ENCODE measurements around the gene ACTN3. TPM values are rescaled to one million over a fixed set of nuclear protein-coding genes. Genes with fewer than 3 reads are reported as not detected.

Gene ACTN3
- total RNA-seq, 1 experiment from 2014 or later: not detected

GRCh38 chr11:66559866-66560676 is 13.4 kb downstream of the ACTN3 start:
- no peak overlapping the region for H3K4me3 Mint-ChIP-seq (ENCODE audit: unreplicated experiment)
- intact Hi-C loops (cut with micrococcal nuclease): no loop called here
- POLR2A ChIA-PET: interaction anchor here (0.5 to 0.8 kb wide), 2 partner anchors 560 to 743 kb away, joined by 3 read pairs; partner anchors contain the start of gene SSH3

DNA sequence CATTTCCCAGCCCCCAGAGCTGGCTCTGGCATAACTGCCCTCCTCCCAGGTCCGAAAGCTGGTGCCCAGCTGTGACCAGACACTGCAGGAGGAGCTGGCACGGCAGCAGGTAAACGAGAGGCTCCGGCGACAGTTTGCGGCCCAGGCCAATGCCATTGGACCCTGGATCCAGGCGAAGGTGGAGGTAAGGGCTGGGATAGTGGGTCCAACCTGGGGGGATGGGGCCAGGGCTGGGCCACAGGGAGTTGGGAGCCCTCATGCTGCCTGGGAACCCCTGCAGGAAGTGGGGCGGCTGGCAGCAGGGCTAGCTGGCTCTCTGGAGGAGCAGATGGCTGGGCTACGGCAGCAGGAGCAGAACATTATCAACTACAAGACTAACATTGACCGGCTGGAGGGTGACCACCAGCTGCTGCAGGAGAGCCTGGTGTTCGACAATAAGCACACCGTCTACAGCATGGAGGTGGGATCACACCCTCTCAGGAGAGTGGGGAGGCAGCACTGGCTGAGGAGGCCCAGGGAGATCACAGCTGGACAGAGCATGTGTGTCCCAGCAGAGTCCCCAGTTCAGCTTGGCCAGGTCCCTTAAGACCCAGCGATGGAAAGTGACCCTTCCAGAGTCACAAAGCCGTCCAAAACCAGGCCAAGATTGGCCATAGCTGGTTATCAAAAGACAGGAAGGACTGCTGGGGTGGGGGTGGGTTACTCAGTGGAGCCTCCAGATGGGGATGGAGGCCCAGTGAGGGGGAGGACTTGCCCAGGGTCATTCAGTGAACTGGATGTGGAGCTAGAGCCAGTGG is 14.7 kb downstream of the ACTN3 start:
- no peak overlapping the region for H3K27ac Mint-ChIP-seq (ENCODE audit: low read depth, unreplicated experiment)
- no TSS peak for BruUV-seq (replicated peaks)
- H3K9me3 Mint-ChIP-seq (ENCODE audit: unreplicated experiment): no peaks in the 10 kb centered on the region
- DNase-seq (ENCODE audit: unreplicated experiment): no peak
- H3K4me1 Mint-ChIP-seq (ENCODE audit: insufficient read depth, unreplicated experiment): no peaks in the 10 kb centered on the region
- intact Hi-C loops (cut with micrococcal nuclease): no loop called here
- ChIA-PET CTCF (interaction anchor here (0.6 to 0.9 kb wide), 4 partner anchors 176 to 303 kb away, joined by 3 to 5 read pairs (median 4); no protein-coding TSS in a partner anchor), POLR2A (interaction anchor here (0.6 to 2.4 kb wide), 5 partner anchors 55 to 775 kb away, joined by 3 to 8 read pairs (median 3); partner anchors contain the start of genes RBM14 and RBM4)
- H3K36me3 Mint-ChIP-seq (ENCODE audit: insufficient read depth, unreplicated experiment): no peaks in the 10 kb centered on the region
- H3K27me3 Mint-ChIP-seq (ENCODE audit: insufficient read depth, unreplicated experiment): no peaks in the 10 kb centered on the region
- TF ChIP-seq, protein P1, sequence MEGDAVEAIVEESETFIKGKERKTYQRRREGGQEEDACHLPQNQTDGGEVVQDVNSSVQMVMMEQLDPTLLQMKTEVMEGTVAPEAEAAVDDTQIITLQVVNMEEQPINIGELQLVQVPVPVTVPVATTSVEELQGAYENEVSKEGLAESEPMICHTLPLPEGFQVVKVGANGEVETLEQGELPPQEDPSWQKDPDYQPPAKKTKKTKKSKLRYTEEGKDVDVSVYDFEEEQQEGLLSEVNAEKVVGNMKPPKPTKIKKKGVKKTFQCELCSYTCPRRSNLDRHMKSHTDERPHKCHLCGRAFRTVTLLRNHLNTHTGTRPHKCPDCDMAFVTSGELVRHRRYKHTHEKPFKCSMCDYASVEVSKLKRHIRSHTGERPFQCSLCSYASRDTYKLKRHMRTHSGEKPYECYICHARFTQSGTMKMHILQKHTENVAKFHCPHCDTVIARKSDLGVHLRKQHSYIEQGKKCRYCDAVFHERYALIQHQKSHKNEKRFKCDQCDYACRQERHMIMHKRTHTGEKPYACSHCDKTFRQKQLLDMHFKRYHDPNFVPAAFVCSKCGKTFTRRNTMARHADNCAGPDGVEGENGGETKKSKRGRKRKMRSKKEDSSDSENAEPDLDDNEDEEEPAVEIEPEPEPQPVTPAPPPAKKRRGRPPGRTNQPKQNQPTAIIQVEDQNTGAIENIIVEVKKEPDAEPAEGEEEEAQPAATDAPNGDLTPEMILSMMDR (IDR thresholded peaks at IDR 0.05; ENCODE audit: unreplicated experiment): no peak
- no peak overlapping the region for H3K4me3 Mint-ChIP-seq (ENCODE audit: unreplicated experiment)

More at GRCh38 chr11:66559866-66560676, 13.4 kb downstream of the ACTN3 start:
- H3K9me3 Mint-ChIP-seq (ENCODE audit: unreplicated experiment): no peaks in the 10 kb centered on the region
- H3K27me3 Mint-ChIP-seq (ENCODE audit: insufficient read depth, unreplicated experiment): no peaks in the 10 kb centered on the region
- no peak overlapping the region for H3K27ac Mint-ChIP-seq (ENCODE audit: low read depth, unreplicated experiment)
- H3K4me1 Mint-ChIP-seq (ENCODE audit: insufficient read depth, unreplicated experiment): no peaks in the 10 kb centered on the region
- BruUV-seq (replicated peaks): no TSS peak
- no peak for DNase-seq (ENCODE audit: unreplicated experiment)
- TF ChIP-seq, protein P1 (IDR thresholded peaks at IDR 0.05; ENCODE audit: unreplicated experiment): no peak
- no peaks in the 10 kb centered on the region for H3K36me3 Mint-ChIP-seq (ENCODE audit: insufficient read depth, unreplicated experiment)
- CTCF ChIA-PET: interaction anchor here (0.6 kb wide), 1 partner anchor 18 kb away, joined by 3 read pairs; no protein-coding TSS in a partner anchor

GRCh38 chr11:66561975-66562248 is 15.2 kb downstream of the ACTN3 start:
- TF ChIP-seq, protein P1 (IDR thresholded peaks at IDR 0.05; ENCODE audit: unreplicated experiment): no peak
- intact Hi-C loops (cut with micrococcal nuclease): no loop called here
- H3K27me3 Mint-ChIP-seq (ENCODE audit: insufficient read depth, unreplicated experiment): no peaks in the 10 kb centered on the region
- no peak for DNase-seq (ENCODE audit: unreplicated experiment)
- H3K9me3 Mint-ChIP-seq (ENCODE audit: unreplicated experiment): no peaks in the 10 kb centered on the region
- CTCF ChIA-PET: interaction anchor here (0.6 to 0.9 kb wide), 2 partner anchors 198 to 303 kb away, joined by 3 to 4 read pairs; no protein-coding TSS in a partner anchor
- no peaks in the 10 kb centered on the region for H3K36me3 Mint-ChIP-seq (ENCODE audit: insufficient read depth, unreplicated experiment)
- H3K27ac Mint-ChIP-seq (ENCODE audit: low read depth, unreplicated experiment): no peak overlapping the region
- BruUV-seq (replicated peaks): no TSS peak
- H3K4me3 Mint-ChIP-seq (ENCODE audit: unreplicated experiment): no peak overlapping the region
- no peaks in the 10 kb centered on the region for H3K4me1 Mint-ChIP-seq (ENCODE audit: insufficient read depth, unreplicated experiment)
- POLR2A ChIA-PET: interaction anchor here (0.6 to 2.4 kb wide), 4 partner anchors 55 to 774 kb away, joined by 3 to 8 read pairs (median 3); partner anchors contain the start of genes RBM14 and RBM4

DNA sequence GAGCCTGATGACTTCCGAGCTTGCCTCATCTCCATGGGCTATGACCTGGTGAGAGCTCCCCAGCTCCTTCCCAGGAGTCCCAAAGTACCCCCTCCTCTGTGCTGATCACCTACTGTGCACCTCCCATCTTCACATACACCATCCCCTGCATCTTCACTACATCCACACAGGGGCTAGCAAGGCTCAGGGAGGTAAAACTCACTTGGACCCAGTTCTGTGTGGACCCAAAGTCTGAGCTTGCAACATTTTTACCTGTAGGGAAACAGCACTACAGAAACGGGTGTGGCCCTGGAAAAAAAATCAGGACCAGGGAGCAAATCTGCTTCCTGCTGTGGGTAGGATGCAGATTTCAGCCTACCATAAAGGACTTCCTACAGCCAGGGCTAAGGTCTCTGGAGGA is 15.6 kb downstream of the ACTN3 start:
- intact Hi-C loops (cut with micrococcal nuclease): no loop called here
- no TSS peak for BruUV-seq (replicated peaks)
- Mint-ChIP-seq H3K9me3 (ENCODE audit: unreplicated experiment) (no peaks in the 10 kb centered on the region), H3K27ac (ENCODE audit: low read depth, unreplicated experiment) (no peak overlapping the region), H3K27me3 (ENCODE audit: insufficient read depth, unreplicated experiment) (no peaks in the 10 kb centered on the region), H3K36me3 (ENCODE audit: insufficient read depth, unreplicated experiment) (no peaks in the 10 kb centered on the region), H3K4me3 (ENCODE audit: unreplicated experiment) (no peak overlapping the region), H3K4me1 (ENCODE audit: insufficient read depth, unreplicated experiment) (no peaks in the 10 kb centered on the region)
- ChIA-PET POLR2A (interaction anchor here (0.6 to 2.4 kb wide), 3 partner anchors 55 to 774 kb away, joined by 3 to 8 read pairs (median 3); partner anchors contain the start of genes RBM14 and RBM4), CTCF (interaction anchor here (0.5 to 0.6 kb wide), 5 partner anchors 133 to 1110 kb away, joined by 3 to 5 read pairs (median 3); no protein-coding TSS in a partner anchor)
- TF ChIP-seq, protein P1 (IDR thresholded peaks at IDR 0.05; ENCODE audit: unreplicated experiment): no peak
- no peak for DNase-seq (ENCODE audit: unreplicated experiment)
